Measurements from ENCODE around the gene CHD9.
"Not testable (repeated sequence)": the region's sequence is repeated elsewhere in the genome, so short reads cannot be mapped to it uniquely, and the experiment has no call there.

The CHD9 gene

GRCh38 chr16:53075461-53075860 lies 20.7 kb downstream of the CHD9 start:
- not testable (repeated sequence) for DNase-seq

DNA sequence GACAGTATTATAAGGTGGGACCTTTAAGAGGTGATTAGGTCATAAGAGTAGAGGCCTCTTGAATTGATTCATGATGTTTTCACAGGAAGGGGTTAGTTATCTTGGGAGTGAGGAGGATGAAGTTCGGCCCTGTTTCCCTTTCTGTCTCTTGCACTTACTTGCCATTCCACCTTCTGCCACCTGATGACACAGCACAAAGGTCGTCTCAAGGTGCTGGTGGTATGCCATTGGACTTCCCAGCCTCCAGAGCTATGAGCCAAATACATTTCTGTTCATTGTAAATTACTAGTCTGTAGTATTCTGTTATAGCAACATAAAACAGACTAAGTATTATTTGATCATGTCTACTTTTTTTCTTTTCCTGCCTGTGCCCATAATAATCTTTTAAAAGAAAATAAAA lies 23.5 kb downstream of the CHD9 start:
- no peak for DNase-seq

DNA sequence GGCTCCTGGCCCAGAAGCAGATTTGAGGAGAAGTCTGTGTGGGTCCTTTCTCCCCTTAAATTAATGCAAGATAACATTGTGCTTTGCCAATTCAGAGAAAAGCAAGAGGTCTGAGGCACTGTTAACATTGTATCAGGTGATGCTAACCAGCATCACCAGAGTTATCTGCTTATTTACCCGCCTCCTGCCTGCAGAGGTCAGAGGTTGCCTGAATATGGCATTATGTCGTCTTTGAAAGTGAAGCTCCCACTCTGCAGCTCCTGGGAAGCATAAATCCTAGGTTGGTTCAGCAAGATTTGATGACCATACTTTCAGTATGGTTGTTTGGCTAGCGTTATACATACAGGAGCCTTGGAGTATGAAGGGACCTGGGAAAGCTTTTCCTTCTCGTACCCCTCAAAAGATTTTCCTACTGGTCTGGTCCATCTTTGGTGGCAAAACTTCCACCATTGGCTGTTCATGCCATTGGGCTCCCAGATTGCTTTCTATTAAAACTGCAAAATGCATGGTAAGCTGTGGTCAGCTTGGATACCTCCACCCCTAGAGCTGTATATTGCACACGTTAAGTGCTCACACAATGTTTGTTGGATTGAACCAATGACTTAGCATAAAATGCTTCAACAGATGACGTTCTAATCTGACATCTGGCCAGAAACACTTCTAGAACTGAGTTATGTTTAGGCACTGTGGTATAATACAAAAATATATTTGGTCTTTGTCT lies 24.1 kb downstream of the CHD9 start:
- no peak for DNase-seq

- DNase-seq: no peak
Observed at GRCh38 chr16:53080345-53081031, 25.7 kb downstream of the CHD9 start.

DNA sequence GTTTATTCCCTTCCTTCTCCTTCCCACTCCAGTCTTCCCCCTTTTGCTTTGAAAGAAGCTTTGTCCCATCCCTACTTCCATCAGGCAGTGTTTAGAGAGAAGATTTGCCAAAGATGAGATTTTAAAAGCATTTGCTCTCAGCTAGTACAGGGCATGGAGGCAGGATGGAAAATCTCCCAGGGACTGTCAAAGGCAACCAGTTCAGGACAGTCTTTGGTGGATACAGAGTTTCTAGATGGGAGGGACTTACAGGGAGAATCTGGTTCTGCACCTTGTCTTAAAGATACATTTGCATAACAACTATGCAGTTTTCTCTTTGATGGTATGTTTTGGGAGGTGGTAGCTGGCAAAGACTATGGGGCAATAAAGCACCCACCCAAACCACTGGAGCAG lies 26.2 kb downstream of the CHD9 start:
- no peak for DNase-seq

DNA sequence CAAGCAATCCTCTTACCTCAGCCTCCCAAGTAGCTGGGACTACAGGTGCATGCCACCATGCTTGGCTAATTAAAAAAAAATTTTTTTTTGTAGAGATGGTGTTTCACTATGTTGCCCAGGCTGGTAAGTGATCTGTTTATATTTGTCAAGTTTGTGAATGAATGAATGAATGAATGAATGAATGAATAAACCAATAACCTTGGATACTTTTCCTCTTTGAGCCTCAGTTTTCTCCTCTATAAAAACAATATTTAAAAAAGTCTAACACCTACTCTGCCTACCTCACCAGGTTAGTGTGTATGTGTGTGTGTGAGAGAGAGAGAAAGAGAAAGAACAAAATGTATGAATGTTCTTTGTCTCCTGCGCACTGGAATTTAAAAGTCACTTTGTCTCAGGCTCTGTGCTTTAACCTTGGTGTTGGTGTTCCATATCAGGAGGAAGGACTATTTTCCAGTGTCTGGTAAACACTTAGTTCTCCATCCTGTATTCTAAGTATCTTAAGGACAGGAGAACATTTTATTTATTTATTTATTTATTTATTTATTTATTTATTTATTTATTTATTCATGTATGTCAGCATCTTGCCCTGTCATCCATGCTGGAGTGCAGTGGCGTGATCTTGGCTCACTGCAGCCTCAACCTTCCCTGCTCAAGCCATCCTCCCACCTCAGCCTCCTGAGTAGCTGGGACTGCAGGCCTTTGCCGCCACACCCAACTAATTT lies 27.1 kb downstream of the CHD9 start:
- DNase-seq: no peak

DNA sequence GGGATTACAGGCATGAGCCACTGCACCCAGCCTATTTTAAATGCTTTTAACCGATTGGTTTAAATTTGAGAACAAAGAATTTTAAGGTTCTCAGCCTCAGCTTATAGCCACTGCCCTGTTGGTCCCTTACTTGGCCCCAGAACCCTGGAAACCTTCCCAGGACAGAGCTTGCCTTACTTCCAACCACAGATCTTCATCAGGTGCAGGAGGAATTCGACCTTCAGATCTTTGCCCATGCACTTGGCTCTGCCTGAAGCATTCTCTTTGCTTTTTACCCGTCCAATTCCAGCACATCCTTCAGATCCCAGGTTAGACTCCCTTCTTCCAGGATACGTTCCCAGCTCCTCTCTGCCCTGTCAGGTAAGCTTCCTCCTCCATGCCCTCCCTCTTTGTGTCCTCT lies 27.7 kb downstream of the CHD9 start:
- no peak for DNase-seq

- no peak for DNase-seq
Observed at GRCh38 chr16:53083119-53083518, 28.3 kb downstream of the CHD9 start.

GRCh38 chr16:53084141-53084541 lies 29.4 kb downstream of the CHD9 start:
- DNase-seq: no peak

DNA sequence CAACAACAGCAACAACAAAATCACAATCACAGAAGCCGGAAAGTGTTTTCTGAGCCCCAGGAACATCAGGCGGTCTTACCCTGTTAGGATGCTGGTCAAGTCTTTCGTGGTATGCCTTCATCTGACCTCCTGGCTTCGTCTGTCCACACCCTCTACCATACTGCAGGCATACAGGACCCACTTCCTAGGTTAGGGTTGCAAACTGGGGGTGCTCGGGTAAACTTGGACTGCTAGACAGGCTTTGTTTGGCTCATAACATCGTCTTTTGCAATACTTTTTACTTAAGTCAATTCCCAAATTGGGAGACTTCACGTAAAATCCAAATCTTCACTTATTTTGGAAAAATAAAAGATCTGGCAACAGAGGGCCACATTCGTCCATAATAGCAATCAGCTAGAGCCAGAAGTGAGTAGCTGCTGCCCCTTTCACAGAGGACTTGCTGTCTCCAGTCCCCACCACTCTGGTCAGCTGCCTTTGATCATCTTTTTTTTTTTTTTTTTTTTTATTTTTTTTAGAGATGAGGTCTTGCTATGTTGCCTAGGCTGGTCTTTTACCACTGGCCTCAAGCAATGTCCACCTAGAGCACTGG lies 30.0 kb downstream of the CHD9 start:
- no peak for DNase-seq

- no peak for DNase-seq
Observed at GRCh38 chr16:53085369-53085843, 30.6 kb downstream of the CHD9 start.

DNA sequence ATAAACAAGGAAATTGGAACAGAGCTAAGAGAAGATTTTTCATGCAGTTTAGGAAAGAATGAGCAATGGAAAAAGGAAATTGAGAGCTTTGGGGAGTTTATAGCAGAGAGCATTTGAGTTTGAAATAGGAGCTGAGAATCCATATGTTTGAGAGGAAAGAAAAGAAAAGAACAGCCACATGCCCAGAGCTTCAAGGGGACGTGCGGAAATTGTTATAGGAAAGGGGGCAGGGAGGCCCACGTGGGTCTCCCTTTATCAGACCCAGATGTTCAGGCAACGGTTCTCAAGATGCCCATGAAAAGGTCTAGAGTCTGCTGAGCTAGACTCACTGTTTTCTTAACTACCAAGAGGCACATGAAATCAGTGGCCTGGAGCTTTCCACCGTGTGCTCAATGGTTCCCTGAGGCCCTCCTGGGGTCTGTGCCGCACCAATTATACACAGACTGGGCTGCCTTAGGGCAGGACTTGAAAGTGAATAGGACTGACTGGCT lies 31.2 kb downstream of the CHD9 start:
- no peak for DNase-seq

DNA sequence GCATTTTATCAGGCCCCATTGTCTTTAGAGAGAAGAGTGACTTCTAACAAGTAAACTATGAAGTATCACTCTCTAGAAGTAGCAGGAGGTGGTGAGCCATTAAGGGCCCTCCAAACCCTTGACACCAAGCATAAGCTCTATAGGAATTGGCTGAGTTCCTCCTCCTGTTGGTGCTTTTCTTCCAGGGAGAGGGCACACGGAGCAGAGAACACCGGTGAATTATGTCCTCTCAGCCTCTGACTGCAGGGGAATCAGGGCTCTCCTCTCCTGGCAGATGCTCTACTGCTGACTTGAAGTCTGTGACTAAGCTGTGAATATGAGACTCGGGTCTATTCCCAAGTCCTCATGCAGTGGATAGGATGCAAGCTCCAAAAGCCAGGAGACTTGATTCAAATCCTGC lies 32.3 kb downstream of the CHD9 start:
- DNase-seq: no peak

GRCh38 chr16:53089434-53090285 lies 34.9 kb downstream of the CHD9 start:
- DNase-seq: no peak

DNA sequence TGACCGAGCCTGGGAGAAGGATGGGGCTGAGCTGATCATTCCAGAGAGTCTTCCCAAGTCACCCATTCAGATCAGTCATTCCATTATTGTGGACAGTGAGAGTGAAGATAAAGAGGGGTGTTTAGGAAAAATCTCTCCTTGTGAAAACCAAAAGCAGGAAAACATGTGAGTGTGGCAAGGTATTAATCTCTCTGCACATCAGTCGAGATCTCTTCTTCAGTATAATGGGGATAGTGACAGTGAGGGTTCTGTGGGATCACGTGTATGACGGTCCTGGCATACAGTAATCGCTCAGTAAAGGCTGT lies 35.4 kb downstream of the CHD9 start:
- DNase-seq: no peak

- DNase-seq: no peak
Observed at GRCh38 chr16:53090591-53091411, 36.0 kb downstream of the CHD9 start.

DNA sequence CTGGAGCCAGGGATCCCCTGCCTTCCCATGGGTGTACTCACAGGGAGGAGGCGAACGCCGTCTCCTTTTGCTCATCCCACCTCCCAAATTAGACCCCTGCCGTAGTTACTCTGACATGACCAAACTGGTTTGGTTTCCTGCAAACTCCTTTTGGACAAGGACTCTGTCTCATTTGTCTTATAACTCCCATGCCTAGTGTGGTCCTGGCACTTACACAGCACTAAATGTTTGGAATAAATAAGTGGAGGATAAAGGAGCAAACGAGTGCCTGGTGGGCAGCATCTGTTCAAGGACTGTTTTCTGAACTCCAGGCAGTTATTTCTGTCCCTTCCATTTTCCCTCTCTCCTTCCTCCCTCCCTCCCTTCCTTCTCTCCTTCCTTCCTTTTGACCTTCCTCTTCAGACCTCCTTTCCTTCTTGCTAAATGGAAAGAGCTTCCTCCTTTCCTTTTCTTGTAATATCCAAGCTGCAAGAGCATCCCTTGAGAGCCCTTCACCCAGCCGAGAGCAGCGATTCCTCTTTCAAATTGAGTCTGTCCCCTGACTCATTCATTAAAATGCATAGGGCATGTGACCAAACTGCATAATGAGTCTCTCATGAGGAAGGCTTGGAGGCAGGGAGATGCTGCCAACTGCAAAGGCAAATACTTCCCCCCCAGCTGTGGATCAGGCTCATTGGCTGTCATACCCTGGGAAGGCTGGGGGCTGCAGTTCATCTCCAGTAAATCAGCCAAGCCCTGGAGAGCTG lies 36.8 kb downstream of the CHD9 start:
- peak in 1 of 2 donors; percentile 21 for DNase-seq

DNA sequence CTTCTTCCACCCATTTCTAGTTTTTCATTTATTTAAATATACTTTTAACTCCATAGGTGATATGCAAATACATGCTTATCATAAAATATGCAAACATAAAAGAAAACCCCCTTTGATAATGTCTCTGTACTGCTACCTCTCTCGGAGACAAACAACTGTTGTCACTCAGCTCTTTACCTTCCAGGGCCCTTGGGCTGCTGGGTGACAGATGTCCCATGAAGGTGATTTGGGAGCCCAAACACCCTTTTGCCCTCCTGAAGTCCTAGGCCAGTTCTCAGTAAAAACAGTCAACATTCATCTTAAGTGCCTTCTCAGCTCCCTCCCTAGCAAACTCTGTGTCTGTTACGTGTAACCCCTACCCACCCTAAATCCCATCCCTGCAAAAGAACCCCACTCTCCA lies 37.5 kb downstream of the CHD9 start:
- no peak for DNase-seq

- no peak for DNase-seq
Observed at GRCh38 chr16:53093162-53093744, 38.5 kb downstream of the CHD9 start.

DNA sequence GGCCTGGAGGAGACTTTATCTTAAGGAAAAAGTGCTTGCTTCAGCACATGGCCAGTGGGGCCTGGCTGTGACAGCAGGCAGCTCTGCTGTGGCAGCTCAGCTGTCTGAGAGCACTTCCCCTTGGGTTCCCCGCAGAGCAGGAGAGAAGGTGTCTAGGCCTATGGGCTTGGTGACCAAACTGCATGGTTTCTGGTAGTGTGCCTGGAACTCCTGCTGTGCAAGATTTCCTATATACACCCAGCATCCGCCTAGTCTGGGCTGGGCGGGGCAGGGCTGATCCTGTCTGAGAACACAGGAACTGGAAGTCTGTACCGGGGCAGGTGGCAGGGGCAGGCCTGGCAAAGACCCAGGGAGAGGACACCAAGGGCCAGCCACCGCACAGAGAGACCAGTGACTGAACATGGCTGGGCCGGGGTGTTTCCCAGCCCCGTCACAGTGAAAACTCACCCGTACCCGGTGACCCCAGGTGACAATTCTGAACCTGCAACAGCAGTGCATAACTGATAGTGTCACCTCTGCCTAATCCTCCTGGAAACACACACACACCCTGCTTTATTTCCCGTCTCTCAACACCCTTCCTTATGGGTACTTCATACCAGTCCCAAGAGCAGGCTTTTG lies 39.3 kb downstream of the CHD9 start:
- no peak for DNase-seq
